Measurements from ENCODE around the gene ARHGEF40.

- TF ChIP-seq, protein P1, sequence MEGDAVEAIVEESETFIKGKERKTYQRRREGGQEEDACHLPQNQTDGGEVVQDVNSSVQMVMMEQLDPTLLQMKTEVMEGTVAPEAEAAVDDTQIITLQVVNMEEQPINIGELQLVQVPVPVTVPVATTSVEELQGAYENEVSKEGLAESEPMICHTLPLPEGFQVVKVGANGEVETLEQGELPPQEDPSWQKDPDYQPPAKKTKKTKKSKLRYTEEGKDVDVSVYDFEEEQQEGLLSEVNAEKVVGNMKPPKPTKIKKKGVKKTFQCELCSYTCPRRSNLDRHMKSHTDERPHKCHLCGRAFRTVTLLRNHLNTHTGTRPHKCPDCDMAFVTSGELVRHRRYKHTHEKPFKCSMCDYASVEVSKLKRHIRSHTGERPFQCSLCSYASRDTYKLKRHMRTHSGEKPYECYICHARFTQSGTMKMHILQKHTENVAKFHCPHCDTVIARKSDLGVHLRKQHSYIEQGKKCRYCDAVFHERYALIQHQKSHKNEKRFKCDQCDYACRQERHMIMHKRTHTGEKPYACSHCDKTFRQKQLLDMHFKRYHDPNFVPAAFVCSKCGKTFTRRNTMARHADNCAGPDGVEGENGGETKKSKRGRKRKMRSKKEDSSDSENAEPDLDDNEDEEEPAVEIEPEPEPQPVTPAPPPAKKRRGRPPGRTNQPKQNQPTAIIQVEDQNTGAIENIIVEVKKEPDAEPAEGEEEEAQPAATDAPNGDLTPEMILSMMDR (IDR thresholded peaks at IDR 0.05; ENCODE audit: insufficient read depth, low read length, poor library complexity, severe bottlenecking) = no peak
- TF ChIP-seq EZH2phosphoT487 (conservative IDR thresholded peaks at IDR 0.05; ENCODE audit: low read length) = no peak
These were observed 53.3 kb downstream of the ARHGEF40 start for GRCh38 chr14:21123429-21123828.
